Prostate gland (tissue), 2 donors: ENCODE measurements around the gene ANKRD23.

Source experiments
- CTCF ChIP-seq, 4 experiments: fragments of 200-600 bp in 2 of 4; fragments of 450-650 bp in 2 of 4; sonication (generic) in 2 of 4; IDR thresholded peaks; 1 replicate in 3 of 4; 2 replicates in 1 of 4; pipeline ENCODE4 v1.5.1; 2016 to 2019; ENCODE audit warnings: antibody characterized with exemption in 4 of 4, mild to moderate bottlenecking in 2 of 4, moderate library complexity in 2 of 4
- POLR2AphosphoS5 ChIP-seq: sonication (generic); formaldehyde crosslinking; IDR thresholded peaks from one replicate; pipeline ENCODE4 v1.6.1; 2017; ENCODE audit warnings: antibody characterized with exemption

- TF ChIP-seq CTCF (IDR thresholded peaks at IDR 0.05) (no peak), POLR2AphosphoS5 (no peak)
Measured at GRCh38 chr2:96878171-96878570, 34.4 kb upstream of the ANKRD23 start.
